Lung (tissue), 12 donors: Measurements from ENCODE around the gene VSIG8. TPM values are rescaled to one million over a fixed set of nuclear protein-coding genes. Genes with fewer than 3 reads are reported as not detected.
"Not testable (repeated sequence)": the region's sequence is repeated elsewhere in the genome, so short reads cannot be mapped to it uniquely, and the experiment has no call there.

Experiments
- ATAC-seq: fragments of 200-7000 bp; cut with Tn5 transposase; one replicate; pipeline ENCODE4 v1.9.1; 2020; ENCODE audit warnings: moderate number of reproducible peaks; ENCODE audit not compliant: insufficient read depth, low FRiP score
- DNase-seq, 3 donors: peaks; one replicate each; pipeline ENCODE4 v3.0.0-alpha.2; 2013 to 2017
- H3K27ac ChIP-seq, 2 donors: one replicate each; pipeline ENCODE4 v1.5.1; 2013; ENCODE audit warnings: mild to moderate bottlenecking in 2 of 2, moderate library complexity in 2 of 2, control low read depth in 1 of 2, inconsistent platforms in 1 of 2, low read depth in 1 of 2, low read length in 1 of 2
- H3K27me3 ChIP-seq, 3 donors: one replicate each; pipeline ENCODE4 v1.5.1; 2013; ENCODE audit warnings: low read length in 2 of 3; ENCODE audit not compliant: control insufficient read depth in 3 of 3, insufficient read depth in 3 of 3
- H3K36me3 ChIP-seq, 4 donors: one replicate each; pipeline ENCODE4 v1.5.1; 2013; ENCODE audit warnings: low read length in 4 of 4, mild to moderate bottlenecking in 1 of 4, moderate library complexity in 1 of 4; ENCODE audit not compliant: control insufficient read depth in 4 of 4, insufficient read depth in 4 of 4
- H3K4me1 ChIP-seq, 5 donors: one replicate each; pipeline ENCODE4 v1.5.1; 2013; ENCODE audit warnings: low read length in 5 of 5, mild to moderate bottlenecking in 2 of 5, moderate library complexity in 1 of 5; ENCODE audit not compliant: control insufficient read depth in 5 of 5, insufficient read depth in 5 of 5
- H3K4me3 ChIP-seq: one replicate; pipeline ENCODE4 v1.5.1; 2013; ENCODE audit warnings: mild to moderate bottlenecking, control low read depth, moderate library complexity
- H3K9ac ChIP-seq, 2 donors: one replicate each; pipeline ENCODE4 v1.5.1; 2013; ENCODE audit warnings: low read length in 2 of 2, control low read depth in 1 of 2; ENCODE audit not compliant: insufficient read depth in 1 of 2
- H3K9me3 ChIP-seq, 4 donors: one replicate each; pipeline ENCODE4 v1.5.1; 2013; ENCODE audit warnings: low read length in 3 of 4, mild to moderate bottlenecking in 1 of 4, moderate library complexity in 1 of 4; ENCODE audit not compliant: control insufficient read depth in 4 of 4, insufficient read depth in 3 of 4
- CTCF ChIP-seq: IDR thresholded peaks from 2 replicates; pipeline ENCODE4 v1.5.1; 2012; ENCODE audit warnings: mild to moderate bottlenecking; ENCODE audit errors: control extremely low read depth, extremely low read depth
- WGBS, 2 donors: extraction: QIAGEN DNeasy Blood & Tissue Kit; methylation state at CpG; one replicate each; pipeline ENCODE4 v1.1.7; 2013; 5-methylcytosine and 5-hydroxymethylcytosine counted together
- polyA plus RNA-seq, 2 donors: library from polyadenylated mRNA; stranded (reverse); fragments of 200-250 nt; gene quantifications; one replicate each; pipeline ENCODE4 v1.2.1, GENCODE V29; 2013
- total RNA-seq, 2 donors: library from RNA; depleted of rRNA in 1 of 2; stranded (reverse); fragments of >200 nt in 1 of 2; gene quantifications; one replicate each; pipeline ENCODE4 v1.2.1, GENCODE V29; 2014 to 2021
- donor health status: control.
- donor health status: control.
- donor health status: Bipolar disorder and iron deficiency.
- donor health status: healthy.
- donor health status: DM: yes; HTN: yes; CAD: no.

Gene VSIG8
- total and polyA plus RNA-seq, 4 donors = 0.13 to 0.46 (median 0.22) TPM

DNA sequence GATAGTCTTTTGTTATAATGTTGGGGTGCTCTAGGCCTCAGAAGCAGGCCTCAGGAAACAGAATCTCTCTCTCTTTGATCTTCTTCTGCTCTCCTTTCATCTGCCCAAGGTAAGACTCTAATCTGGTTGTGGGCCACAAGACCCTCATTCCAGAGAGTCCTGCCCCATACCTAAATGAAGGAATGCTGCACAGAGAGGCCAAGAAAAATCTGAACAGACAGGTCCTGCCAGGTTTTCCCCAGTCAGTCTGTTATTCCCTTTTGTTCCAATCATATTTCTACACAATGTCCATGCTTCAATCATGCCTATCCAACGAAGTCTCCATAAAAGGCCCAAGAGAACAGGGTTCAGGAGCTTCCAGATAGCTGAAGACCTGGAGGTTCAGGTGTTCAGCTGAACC lies 44.5 kb upstream of the VSIG8 start:
- Histone ChIP-seq H3K27me3 (no peaks in the 10 kb centered on the region), H3K9me3 (no peaks in the 10 kb centered on the region), H3K4me1 (peaks cover 4 to 30% (median 18%) of the 10 kb centered on the region in 5 donors), H3K27ac (no peak overlapping the region), H3K9ac (no peak overlapping the region), H3K36me3 (no peaks in the 10 kb centered on the region), H3K4me3 (no peak overlapping the region)
- no peak for DNase-seq
- TF ChIP-seq CTCF = no peak
- WGBS, 2 donors = 68 to 71% methylated on average over 1 of the region's 1 CpG
- no peak for ATAC-seq

GRCh38 chr1:159904036-159904435 lies 41.6 kb upstream of the VSIG8 start:
- WGBS, 2 donors = 66 to 76% methylated on average over 3 of the region's 3 CpGs
- not testable (repeated sequence) for ATAC-seq, H3K27me3 ChIP-seq, H3K4me3 ChIP-seq, H3K27ac ChIP-seq, H3K36me3 ChIP-seq, H3K9ac ChIP-seq, DNase-seq, H3K9me3 ChIP-seq
- H3K4me1 ChIP-seq = peaks cover 0 to 15% (median 10%) of the 10 kb centered on the region in 5 donors

DNA sequence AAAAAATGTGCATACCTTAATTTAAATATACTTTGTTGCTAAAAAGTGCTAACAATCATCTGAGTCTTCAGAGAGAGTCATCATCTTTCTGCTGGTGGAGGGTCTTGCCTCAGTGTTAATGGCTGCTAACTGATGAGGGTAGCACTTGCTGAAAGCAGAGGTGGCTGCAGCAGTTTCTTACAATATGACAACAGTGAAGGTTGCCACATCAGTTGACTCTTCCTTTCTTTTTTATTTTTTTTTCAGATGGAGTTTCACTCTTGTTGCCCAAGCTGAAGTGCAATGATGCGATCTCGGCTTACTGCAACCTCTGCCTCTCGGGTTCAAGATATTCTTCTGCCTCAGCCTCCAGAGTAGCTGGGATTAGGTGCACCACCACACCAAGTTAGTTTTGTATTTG lies 40.1 kb upstream of the VSIG8 start:
- no peaks in the 10 kb centered on the region for H3K9me3 ChIP-seq
- peaks cover 0 to 12% (median 4%) of the 10 kb centered on the region in 5 donors for H3K4me1 ChIP-seq
- DNase-seq = no peak
- no peak for TF ChIP-seq CTCF
- no peaks in the 10 kb centered on the region for H3K27me3 ChIP-seq
- H3K4me3 ChIP-seq = no peak overlapping the region
- no peaks in the 10 kb centered on the region for H3K36me3 ChIP-seq
- 39 to 84% methylated on average over 3 of the region's 3 CpGs for WGBS, 2 donors
- H3K9ac ChIP-seq = no peak overlapping the region
- no peak overlapping the region for H3K27ac ChIP-seq
- ATAC-seq = no peak

- DNase-seq (peak in 1 of 3 donors; percentile 30), ATAC-seq (no peak)
- Histone ChIP-seq H3K36me3 (no peaks in the 10 kb centered on the region), H3K27ac (peak overlapping the region in 1 of 2 donors; percentile 81), H3K27me3 (no peaks in the 10 kb centered on the region), H3K4me1 (peaks cover 0 to 23% (median 14%) of the 10 kb centered on the region in 5 donors), H3K9ac (no peak overlapping the region), H3K4me3 (no peak overlapping the region), H3K9me3 (no peaks in the 10 kb centered on the region)
- 72 to 92% methylated on average over 2 of the region's 2 CpGs for WGBS, 2 donors
- TF ChIP-seq CTCF = no peak
Observed at GRCh38 chr1:159900755-159901360, 38.4 kb upstream of the VSIG8 start.
